Stimulated activated CD8-positive, alpha-beta memory T cell treated with anti-CD3 and anti-CD28 coated beads, Interleukin-12 subunit alpha, Interleukin-12 subunit beta, amount 100 ng/mL, for 24 hours (primary cell): ENCODE results near the gene SUGP2.

Experiments
- DNase-seq: peaks from one replicate; pipeline ENCODE4 v3.0.0-alpha.2; 2020; ENCODE audit errors: extremely low read depth

SUGP2 gene

GRCh38 chr19:18991468-18991867 is 41.8 kb downstream of the SUGP2 start:
- no peak for DNase-seq

DNA sequence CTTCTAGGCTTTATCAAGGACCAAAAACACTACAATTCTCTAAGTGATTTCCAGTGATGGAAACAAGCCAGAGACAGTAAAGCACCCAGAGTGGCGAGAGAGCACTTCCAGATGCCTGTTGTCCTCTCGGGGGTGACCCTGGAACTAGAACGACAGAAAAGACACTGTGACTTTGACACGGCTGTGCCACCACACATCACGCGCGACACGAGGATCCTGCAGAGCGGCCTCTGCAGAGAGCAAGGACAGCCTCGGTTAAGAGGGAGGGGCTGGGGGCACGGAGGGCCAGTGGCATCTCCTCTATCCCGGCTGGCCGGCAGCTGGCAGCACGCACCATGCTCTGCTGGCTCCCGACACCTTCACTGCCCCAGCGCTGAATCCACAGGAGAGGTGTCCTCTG is 42.3 kb downstream of the SUGP2 start:
- DNase-seq, result no peak

- DNase-seq, result no peak
Observed at GRCh38 chr19:18990128-18990708, 43.1 kb downstream of the SUGP2 start.

- no peak for DNase-seq
Observed at GRCh38 chr19:18989316-18989715, 44.0 kb downstream of the SUGP2 start.

DNA sequence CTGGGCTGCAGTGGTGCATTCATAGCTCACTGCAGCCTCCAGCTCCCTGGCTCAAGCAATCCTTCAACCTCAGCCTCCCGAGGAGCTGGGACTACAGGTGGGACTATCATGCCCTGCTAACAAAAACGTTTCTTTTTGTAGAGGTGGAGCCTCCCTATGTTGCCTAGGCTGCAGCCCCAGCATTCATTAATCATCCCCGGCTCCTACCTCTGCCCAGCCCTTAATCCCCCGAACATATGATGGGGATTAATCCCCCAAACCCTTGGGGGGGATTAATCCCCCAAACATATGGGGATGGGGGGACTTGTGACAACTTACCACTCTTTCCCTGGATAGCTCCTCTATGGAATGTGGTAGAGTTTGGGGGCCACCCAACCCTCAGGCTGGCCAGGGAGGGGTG is 45.9 kb downstream of the SUGP2 start:
- DNase-seq, result no peak

DNA sequence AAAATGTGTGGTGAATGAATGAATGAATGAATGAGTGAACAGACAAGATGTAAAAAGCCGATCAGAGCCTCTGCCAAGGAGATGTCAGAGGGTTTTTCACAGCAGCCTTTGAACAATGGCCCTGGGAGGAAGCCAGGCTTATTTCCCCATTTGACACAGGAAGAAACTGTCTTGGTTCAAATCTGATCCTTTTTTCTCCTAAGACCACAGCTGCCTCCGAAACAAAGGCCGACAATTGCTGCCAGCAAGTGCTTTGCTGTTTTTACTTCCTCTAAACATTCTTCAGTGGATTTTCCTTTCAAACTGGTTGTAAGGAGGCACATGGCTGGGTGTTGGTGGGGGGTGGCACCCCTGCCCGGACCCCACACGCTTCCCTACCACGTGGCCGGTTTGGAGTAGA is 48.1 kb downstream of the SUGP2 start:
- no peak for DNase-seq

DNA sequence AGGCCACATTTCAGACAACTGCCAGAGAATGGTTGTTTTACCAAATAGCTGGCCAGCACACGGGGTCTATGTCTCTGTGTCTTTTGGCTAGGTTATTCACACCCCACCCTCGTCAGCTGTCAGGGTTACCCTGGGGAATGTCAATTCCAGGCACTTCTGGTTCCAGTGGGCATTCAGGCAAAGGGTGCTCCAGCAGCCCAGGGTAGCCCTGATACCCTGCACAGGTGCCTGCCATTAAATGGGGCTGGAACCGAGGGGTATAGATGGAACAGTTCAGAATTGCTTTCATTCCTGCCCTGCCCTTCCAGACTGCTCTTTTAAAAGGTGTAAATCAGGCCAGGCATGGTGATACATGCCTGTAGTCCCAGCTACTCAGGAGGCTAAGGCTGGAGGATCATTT is 49.1 kb downstream of the SUGP2 start:
- no peak for DNase-seq

DNA sequence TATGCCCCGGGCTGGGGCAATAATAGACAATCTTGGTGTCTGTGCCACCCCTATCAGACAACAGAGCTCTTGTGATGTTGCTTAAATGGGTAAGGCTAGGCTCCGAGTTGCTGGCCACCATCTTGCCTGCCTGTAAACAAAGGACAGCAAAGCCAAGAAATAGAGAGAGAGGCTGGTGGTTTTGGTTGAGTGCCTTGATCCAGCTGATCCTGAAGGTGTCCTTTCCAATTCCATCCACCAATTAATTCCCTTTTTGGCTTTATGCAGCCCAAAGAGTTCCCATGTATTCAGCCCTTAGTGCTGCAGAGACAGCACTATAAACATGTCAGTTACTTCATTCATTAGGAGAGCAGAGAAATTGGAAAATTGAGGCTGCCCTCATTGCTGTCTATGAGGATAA is 50.6 kb downstream of the SUGP2 start:
- no peak for DNase-seq

GRCh38 chr19:18980432-18981020 is 52.8 kb downstream of the SUGP2 start:
- DNase-seq, result no peak

DNA sequence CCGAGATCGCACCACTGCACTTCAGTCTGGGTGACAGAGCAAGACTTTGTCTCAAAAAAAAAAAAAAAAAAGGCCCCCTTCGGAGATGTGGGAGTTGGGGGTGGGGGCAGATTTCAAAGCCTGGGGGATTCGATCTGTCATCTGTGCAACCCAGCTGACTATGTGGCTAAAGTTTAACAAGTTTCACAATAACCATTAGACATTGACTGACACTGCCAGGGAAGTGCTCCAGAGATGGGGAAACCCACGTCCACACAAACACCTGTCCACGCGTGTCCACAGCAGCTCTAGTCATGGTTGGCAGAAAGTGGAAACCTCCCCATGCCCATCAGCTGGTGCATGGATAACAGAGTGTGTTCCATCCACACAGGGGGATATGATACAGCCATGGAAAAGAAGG is 54.7 kb downstream of the SUGP2 start:
- DNase-seq, result no peak

DNA sequence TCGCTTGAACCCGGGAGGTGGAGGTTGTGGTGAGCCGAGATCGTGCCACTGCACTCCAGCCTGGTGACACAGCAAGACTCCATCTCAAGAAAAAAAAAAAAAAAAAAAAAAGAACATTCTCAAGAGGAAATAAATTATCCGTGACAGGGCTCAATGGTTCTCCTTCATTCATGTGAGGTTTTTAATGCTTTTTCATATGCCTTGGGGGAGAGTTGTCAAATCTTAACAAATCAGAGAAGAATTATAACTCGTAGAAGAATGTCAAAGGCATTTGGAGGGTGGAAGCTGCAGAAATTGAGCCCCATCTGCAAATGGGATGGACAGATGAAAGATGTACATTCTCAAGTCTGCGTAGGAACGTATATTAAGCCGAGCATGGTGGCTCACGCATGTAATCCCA is 57.4 kb downstream of the SUGP2 start:
- DNase-seq, result no peak

- no peak for DNase-seq
Observed at GRCh38 chr19:18975011-18975410, 58.3 kb downstream of the SUGP2 start.

- DNase-seq, result no peak
Observed at GRCh38 chr19:18972851-18973250, 60.5 kb downstream of the SUGP2 start.

DNA sequence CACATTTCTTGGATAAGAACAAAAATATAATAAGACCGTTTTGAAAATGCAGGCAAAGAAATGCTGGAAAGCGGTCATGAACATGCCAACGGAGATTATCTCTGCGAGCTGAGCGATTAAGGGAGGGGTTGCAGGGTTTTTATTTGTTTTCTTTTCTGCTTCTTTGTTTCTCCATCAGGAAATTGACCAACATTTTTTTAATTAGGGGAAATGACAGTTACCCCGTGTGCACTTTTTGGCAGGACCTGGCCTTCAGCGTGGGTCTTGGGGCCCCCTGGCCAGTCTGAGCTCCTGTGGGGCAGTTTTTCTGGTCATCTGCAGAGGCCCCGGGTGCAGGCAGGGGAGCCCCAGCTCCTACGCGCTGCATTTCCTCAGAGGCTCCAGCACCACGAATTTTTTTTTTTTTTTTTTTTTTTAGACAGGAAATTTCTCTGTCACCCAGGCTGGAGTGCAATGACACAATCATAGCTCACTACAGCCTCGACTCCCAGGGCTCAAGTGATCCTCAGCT is 61.0 kb downstream of the SUGP2 start:
- DNase-seq, result no peak

GRCh38 chr19:18969931-18970659 is 63.2 kb downstream of the SUGP2 start:
- no peak for DNase-seq

DNA sequence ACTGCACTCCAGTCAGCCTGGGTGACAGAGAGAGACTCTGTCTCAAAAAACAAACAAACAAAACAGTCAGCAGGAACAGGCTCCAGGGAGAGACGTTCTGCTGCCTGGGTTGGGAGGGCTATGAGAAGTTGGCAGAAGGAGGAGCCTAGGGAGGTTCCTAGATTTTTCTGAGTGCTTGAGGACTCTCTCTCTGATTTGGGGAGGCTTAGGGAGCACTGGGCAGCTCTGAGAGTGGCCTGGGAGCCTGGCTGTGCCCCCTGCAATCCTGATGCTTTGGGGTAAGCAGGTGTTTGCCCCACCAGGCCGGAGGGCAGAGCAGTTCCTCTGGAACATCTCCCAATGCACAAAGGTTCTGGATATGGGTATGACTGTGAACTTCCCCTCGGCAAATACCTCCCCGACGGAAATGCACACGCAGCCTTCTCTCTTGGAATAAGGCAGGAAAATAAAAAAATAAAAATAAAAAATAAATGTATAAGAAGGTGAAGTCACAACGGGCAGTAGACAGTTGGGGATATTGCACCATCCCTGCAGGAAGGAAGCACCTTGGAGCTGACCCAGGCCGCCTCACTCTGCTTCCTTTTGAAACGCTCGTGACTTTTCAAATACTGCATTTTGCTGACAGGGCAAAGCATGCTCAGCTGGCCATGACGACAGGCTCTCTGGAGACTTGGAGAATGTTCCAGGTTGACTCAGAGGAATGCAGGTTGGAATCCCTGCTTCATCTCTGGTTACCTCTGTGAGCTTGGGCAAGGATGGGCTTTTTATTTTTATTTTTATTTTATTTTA is 65.8 kb downstream of the SUGP2 start:
- DNase-seq, result no peak

DNA sequence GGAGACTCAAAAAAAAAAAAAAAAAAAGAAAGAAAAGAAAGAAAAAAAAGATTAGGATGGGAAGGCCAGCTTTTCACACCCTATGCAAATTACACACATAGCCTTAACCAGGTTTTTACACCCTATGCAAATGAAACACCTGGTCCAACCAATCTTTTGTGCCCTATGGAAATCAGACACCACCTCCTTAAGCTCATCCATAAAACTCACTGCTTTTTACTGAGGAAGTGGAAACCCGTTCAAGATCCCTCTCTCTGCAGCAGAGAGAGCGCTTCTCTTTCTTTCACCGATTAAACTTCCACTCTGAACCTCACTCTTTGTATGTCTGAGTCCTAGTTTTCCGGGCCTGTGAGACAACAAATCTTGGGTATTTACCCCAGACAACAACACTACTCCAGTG is 67.0 kb downstream of the SUGP2 start:
- DNase-seq, result no peak

GRCh38 chr19:18964121-18964520 is 69.2 kb downstream of the SUGP2 start:
- no peak for DNase-seq

DNA sequence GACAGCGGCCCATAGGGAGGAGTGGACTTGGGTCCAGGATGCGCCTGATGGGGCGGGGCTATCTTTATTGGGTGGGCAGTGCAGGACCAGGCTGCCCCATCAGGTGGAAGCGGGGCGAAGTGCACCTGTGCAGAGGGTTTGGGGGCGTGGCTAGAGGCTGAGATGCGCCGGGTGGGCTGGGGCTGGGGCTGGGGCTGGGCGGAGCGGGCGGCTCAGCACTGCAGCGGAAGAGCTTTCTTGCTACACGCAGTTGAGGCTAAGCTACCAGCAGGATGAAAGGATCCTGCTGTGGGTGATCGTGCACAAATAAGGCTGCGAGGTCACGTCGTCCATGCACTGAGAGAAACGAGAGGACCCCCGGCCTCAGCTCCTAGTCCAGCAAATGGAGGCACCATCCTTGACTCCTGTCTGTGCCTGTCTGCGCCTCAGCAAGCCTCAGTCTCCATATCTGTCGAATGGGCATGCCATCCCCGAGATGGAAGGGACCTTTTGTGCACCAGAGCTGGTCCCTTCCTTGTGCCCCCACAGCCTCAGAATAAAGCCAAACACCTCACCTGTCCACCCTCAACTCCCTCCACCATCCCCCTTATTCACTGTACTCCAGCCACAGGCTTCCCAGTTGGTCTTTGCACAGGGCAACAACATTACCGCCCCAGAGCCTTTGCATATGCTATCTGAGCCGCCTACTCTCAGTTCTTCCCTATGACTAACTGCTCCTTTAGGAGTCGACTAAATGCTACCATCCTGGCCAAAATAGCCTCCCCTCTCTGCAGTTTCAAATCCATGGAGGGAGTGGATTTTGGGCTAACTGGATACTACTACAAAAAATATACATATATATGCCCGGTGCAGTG is 71.3 kb downstream of the SUGP2 start:
- no peak for DNase-seq

GRCh38 chr19:18960370-18960769 is 72.9 kb downstream of the SUGP2 start:
- no peak for DNase-seq

DNA sequence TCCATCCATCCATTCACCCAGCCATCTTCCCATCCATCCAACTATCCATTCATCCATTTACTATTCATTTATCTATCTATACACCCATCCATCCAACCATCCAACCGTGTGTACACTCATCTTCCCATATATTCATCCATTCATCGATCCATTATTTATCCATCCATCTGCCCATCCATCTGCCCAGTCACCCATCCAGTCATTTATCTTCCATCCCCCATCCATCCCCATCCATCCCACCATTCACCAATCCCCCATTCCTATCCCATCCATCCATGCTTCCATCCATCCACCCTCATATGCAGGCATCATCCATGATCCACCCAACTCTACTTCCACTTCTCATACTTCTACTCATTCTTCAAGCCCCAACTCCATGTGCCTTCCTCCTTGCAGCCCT is 78.3 kb downstream of the SUGP2 start:
- no peak for DNase-seq

DNA sequence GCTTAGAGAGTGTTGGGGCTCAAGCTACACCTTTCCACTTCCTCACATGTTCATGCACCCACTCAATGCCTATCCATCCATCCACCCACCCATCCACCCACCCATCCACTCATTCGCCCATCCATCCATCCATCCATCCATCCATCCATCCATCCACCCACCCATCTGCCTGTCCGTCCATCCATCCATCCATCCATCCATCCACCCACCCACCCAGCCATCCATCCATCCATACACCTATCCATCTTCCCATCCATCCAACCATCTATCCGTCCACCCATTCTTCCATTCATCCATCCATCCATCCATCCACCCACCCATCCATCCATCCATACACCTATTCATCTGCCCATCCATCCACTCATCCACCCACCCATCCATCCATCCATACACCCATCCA is 79.2 kb downstream of the SUGP2 start:
- DNase-seq, result no peak
